Measurements from ENCODE around the gene SEMA4A.

Gene SEMA4A

DNA sequence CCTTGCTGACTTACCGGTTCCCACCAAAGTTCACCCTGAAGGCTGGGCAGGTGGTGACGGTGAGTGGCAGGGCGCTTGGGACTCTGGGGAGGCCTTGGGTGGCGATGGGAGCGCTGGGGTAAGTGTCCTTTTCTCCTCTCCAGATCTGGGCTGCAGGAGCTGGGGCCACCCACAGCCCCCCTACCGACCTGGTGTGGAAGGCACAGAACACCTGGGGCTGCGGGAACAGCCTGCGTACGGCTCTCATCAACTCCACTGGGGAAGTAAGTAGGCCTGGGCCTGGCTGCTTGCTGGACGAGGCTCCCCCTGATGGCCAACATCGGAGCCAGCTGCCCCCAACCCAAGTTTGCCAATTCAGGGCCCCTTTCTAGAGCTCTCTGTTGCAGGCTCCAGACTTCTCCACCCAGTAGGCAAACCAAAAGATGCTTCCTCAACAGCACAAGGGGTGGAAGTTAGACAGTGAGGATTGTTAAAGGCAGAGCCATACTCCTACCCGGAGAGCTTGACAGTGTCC, 16.4 kb upstream of the SEMA4A start:
- DNase-seq: no peak

DNA sequence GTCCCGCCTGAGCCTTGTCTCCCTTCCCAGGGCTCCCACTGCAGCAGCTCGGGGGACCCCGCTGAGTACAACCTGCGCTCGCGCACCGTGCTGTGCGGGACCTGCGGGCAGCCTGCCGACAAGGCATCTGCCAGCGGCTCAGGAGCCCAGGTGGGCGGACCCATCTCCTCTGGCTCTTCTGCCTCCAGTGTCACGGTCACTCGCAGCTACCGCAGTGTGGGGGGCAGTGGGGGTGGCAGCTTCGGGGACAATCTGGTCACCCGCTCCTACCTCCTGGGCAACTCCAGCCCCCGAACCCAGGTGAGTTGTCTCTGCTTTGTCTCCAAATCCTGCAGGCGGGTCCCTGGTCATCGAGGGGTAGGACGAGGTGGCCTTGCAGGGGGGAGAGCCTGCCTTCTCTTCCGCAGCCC, 14.9 kb upstream of the SEMA4A start:
- DNase-seq: no peak

DNA sequence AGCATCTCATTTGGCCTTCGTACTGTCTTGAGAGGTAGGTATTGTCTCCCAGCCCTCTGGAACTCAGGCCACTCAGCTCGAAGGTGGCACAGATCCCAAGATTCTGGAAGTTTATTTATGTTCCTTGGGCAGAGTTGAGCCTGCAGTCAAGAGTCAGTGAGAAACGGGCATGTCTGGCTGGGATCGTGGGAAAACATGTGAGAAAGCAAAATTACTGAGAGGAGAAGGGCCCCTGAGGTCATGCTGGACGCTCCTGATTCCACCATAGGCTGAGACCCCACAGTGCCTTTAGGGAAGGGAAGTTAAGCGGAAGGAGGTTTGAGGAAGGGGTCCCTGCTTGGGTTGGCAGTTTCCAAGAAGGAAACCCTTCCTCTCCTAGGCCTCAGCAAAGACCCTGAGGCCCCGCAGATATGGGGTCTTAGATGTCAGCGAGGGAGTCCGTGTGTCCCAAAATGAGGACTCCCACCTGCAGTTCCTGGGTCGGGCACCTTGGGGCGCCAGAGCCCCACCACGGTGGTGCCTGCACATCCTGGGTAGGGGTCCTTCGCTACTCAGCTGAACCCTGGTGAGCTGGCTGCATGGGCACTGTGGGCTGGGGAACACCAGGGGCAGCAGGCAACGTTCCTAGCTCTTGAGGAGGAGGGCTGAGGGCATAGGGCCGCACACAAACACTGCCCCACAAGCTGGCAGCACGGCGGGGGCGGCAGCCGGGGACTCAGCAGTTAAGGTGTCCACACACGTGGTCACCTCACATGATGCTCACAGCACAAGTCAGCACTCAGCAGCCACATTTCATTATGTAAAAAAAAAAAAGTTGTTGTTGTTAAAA, 12.3 kb upstream of the SEMA4A start:
- no peak for DNase-seq

DNA sequence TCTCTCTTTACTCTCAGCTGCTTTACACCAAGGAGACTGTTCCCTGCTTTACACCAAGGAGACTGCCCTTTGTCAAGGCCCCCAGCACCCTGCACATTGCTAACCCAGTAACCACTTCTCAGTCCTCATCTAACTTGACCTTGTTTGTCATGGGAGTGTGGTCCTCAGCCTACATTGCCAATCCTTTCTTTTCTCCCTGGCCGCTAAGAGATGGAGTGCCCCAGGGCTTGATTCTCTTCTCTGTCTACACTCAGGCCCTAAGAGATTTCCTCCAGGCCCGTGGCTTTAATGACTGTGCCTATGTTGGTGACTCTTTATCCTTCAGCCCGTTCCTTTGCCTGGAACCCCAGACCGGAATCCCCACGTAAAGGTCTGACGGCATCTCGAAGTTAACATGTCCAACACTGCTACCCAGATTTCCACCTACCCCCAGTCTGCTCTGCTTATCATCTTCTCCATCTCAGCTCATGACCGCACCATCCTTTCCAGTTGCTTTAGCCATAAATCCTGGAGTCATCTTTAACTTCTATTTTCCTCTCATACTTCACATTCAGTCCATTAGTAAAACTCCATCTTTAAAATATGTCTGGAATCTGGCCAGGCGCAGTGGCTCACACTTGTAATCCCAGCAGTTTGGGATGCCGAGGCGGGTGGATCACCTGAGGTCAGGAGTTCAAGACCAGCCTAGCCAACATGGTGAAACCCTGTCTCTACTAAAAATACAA, 9.5 kb upstream of the SEMA4A start:
- DNase-seq: no peak

DNA sequence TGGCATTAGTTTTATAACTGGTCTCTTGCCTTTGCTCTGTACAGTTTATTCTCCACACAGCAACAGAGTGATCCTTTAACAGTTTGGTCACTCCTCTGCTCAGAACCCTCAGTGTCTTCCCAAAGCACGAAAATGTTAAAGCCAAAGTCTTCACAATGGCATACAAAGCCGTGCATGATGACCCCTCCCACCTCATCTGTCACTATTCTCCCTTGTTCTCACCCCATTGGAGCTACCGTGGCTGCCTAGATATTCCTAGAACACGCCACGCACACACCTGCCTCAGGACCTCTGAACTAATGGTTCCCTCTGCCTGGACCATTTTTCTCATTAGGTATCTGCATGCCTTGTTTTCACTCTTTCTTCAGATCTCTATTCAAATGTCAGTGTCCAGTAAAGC, 8.6 kb upstream of the SEMA4A start:
- DNase-seq: no peak

DNA sequence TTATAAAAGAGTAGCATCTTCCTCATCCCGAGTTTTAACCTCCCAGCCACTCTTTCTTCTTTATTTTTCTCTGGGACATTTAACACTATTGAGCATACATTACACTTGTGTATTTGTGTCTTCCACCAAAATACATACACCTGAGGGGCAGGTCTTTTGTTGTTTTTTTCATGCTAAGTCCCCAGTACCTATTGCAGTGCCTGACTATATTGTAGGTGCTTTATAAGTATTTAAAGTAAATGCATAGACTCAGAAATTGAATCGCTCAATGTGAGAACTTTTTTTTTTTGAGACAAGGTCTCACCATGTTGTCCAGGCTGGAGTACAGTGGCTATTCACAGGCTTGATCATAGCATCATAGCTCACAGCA, 7.8 kb upstream of the SEMA4A start:
- no peak for DNase-seq

DNA sequence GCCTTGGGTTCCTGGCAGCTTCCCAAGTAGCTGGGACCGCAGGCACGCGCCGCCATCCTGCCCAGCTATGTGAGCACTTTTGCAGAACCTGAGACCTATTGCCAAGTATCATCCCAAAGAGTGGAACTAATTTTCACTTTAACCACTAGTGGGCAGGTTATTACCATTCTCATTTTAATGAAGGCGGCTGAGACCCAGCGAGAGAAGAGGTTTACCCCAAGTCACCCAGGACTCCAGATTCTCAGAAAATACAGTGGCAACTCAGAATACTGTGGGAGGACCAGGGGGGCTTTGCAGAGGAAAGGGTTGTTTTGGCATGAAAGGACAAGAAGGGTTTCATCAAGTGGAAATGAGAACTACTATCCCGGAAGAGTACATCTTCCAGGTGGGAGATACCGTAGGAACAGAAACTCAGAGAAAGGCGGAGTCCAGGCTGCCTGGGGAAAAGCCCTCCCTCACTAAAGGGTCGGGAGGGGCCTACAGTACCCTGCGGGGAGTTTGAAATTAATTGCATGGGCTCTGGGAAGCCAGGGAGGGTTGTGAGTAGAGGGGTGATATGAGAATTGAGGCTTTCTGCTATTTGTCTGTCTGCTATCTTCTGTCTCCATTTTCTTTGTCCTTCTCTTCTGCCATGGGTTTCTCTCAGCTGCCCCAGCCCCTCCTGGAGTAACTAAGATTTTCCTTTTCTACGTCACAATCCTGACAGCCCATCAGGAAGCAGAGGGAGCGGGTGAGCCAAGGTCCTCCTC, 7.2 kb upstream of the SEMA4A start:
- peak; percentile 84 for DNase-seq

DNA sequence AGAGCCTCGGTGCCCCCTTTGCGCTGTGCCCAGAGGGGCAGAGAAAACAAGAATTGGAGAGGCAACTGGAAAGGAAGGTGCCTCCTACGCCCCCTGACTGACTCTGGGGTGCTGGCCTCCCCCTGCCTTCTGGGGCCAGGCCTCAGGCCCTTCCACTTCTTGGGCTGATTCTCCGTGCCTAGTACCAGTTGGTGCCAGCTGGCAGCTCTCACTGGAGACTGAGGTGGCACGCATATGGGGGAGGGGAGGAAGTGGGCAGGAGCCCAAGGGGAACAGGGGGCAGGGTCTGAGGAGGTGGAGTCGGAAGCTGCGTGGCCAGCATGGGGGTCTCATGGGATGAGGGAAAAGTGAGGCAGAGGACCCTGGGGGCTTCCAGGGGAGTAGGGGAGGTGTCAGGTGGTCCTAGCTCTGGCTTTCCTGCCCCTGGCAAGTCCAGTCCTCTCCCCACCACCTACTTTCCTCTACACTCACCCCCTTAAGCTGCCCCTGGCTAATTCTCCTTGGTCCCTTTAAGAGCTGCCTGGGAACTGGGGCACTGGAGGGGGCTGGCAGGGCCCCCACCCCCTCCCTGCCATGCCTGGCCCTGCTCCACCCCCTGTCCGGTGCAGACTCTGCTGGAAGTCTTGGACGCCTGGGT, 6.5 kb upstream of the SEMA4A start:
- no peak for DNase-seq

DNA sequence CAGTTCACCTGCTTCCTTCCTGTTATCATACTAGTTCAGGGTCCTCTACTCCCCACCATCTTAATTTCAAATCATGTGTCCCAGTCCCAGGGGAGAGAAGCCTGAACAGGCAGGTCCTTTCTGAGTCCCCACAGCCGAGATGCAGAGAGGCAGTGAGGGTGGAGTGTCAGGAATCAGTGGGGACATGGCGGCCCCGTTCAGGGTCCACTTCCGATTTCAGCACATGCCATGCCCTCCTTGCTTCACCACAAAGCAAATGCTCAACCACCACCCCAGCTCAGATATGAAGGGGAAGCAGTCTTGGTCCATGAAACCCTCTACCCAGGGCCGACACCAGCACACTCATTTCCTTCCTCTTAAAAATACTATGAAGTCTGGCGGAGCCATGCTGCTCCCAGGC, 5.2 kb upstream of the SEMA4A start:
- peak; percentile 85 for DNase-seq

DNA sequence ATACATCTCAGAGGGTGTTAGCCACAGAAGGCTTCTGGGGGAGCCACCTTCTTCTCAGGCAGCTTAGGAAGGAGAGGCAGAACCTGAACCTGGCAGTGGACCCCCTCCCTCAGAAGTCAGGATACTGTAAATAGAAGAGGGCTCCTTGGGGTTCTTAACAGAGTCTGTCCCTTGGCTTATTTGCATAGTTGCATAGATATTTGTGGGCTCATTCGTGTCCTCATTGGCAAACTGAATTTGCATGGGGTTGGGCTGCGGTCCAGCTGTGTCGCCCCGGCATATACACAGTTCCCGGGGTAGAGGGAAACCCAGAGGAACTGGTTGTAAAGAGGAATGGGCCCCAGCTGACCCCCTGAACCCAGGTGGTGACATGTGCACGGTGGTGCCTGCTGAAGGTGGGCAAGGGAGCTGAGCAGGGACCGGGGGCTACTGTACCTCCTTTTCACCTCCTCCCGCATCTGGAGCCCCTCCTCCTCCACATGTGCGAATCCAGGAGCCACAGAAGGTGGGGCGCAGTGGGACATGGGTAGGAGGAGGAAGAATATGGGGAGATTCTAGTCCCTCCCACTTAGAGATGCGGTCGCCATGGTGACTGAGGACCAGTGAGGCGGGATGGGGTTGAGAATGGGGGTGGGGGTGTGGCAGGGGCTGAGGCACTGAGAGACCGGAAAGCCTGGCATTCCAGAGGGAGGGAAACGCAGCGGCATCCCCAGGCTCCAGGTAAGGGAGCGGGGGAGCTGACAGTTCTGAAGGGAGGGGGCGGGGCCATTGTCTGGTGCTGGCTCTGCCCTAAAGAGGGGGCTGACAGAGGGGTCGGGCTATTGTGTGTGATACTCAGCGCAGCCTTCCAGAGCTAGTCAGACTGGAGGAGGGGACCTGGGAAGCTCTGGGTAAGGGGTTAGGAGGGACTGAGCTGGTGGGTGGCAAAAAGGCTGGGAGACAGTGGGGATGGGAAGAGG, 3.7 kb upstream of the SEMA4A start:
- DNase-seq: no peak

DNA sequence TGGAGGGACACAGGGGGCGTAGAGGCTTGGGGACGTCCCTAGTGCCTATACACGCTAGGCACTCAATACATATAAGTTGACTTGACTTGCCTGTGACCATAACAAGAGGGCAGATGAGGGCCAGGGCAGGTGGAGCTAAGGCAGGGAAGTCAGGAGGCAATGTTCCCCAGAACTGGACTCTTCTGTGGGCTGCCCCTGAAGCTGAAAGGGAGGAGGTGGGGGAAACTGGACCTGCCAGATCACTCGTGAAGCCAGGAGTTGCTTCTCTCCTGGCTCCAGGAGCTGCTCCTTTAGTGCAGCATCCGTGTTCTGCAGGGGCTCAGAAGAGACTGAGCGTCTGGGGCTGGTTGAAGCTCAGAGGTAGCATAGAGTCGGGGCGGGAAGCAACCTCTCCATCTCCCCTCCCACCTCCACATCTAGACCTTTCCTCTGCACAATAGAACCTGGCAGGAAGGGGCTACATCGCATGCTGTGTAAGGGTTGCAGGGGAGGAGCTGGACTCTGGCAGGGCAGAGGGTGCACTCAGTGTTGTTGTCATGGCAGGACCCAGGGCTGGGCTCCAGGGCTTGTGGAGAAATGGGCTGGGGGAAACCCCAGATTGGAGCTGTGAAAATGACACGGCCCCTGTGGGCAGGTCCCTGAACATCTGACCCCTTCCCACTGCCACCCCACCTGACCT, 2.9 kb upstream of the SEMA4A start:
- no peak for DNase-seq

DNA sequence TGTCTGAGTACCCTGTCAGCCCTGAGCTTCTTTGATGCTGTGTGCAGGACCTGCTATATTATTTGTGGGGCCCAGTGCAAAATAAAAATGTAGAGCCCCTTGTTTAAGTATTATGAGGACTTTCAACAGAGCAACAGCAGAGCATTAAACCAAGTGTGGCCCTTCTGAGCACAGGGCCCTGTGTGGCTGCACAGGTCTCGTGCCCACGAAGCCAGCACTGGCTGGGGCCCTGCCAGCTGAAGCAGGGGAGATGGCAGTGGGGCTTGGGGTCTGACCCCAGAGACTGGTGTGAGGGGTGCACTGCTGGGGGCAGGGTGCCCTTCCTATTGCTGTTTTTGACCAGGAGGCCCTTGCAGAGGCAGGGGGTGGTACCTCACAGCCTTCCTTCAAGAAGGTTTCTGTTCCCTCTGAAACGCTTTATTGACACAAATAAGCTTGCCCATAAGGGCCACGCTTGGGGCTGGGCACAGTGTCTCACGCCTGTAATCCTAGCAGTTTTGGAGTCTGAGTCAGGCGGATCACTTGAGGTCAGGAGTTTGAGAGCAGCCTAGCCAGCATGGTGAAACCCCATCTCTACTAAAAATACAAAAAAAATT, 2.2 kb upstream of the SEMA4A start:
- peak; percentile 97 for DNase-seq

DNA sequence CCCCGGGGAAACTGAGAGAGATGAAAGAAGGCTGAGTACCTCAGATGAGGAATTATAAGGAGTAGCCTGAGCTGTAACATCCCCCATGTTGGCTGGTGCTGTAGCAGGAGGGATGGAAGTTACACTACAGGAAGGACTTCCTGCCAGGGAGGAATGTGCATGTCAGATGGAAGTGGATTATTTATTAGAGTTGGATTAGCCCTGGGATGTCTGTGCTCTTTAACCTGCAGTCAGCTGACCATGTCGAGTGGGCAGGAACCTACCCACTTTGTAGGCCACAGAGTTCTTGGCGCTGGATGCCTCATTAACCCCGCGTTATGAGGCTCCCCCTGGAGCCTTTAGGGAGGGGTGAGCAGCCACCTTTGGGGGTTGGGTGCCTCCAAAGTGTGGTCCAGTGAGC, 757 bp upstream of the SEMA4A start:
- DNase-seq: no peak

DNA sequence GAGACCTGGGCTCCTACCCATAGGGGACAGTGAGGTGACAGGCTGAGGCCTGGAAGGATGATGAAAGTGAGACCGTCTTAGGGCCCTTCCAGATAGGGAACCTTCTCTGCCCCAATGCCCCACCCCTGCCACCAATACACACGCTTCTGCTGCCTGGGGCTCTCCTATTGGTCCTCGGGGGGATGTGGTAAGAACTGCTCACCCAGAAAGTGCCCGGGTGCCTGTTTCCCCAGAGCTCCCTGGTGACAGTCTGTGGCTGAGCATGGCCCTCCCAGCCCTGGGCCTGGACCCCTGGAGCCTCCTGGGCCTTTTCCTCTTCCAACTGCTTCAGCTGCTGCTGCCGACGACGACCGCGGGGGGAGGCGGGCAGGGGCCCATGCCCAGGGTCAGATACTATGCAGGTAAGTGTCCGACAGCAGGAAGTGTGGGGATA, 948 bp downstream of the SEMA4A start:
- peak; percentile 96 for DNase-seq

DNA sequence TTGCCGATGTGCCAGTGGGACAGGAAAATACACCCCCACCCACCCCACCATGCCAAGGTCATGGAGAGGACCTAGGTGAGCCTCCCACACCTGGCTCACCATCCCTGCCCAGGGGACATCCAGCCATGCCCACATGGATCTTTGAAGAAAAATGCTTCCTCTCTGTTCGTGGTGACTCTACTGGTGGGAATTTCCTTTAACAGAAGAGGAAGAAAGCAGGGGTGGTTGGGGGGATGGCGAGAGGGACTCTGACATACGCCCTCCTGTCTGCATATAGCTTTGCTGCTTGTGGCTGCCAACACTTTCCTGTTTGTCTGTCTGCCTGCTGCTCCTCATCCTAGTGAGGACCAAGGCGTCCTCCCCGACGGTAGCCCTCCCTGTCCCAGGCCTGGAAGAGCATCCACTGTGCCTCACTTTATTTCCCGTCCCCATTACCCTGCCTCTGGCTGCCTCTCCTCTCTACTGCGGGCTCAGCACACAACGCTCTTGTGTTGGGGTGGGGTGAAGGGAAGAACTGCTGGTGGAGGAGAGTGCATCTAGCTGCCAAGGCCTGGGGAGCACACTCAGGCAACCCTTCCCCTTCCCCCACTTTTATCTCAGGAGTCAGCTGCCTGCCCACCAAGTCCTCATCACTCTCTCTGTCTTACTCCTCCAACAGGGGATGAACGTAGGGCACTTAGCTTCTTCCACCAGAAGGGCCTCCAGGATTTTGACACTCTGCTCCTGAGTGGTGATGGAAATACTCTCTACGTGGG, 2.5 kb downstream of the SEMA4A start:
- DNase-seq: no peak

DNA sequence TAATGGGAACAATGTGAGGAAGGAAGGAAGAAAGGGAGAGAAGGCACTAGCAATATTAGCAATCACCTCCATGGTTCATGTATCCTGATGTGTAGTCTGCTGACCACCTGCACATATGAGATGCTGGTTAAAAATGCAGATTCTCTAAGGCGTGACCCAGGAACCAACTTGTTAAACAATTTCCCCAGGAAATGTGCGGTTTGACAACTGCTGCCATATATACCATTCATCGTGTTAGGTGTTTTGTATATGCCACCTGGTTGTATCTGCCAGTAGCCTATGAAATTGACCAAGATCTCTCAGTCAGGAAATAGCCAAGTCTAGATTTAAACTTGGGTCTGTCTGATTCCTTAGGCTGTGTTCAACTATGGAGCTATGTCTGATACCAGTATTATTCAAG, 4.1 kb downstream of the SEMA4A start:
- no peak for DNase-seq

DNA sequence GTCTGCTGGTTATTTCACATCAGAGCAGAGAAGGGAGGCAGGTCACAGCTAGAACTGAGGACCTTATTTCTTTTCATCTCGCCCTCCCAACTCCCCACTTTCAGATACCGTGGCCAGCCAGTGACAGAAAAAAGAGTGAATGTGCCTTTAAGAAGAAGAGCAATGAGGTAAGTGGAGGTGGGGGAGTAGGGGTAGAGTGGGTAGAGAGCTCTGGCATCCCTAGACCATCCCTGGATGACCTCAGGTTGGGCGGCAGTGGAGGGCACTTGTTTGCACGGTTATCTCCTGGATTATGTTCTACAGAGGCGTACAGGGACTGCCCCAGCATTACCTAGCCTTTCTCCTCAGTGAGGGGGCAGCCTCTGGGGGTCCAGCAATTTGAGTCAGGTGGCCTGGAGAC, 4.6 kb downstream of the SEMA4A start:
- DNase-seq: no peak

DNA sequence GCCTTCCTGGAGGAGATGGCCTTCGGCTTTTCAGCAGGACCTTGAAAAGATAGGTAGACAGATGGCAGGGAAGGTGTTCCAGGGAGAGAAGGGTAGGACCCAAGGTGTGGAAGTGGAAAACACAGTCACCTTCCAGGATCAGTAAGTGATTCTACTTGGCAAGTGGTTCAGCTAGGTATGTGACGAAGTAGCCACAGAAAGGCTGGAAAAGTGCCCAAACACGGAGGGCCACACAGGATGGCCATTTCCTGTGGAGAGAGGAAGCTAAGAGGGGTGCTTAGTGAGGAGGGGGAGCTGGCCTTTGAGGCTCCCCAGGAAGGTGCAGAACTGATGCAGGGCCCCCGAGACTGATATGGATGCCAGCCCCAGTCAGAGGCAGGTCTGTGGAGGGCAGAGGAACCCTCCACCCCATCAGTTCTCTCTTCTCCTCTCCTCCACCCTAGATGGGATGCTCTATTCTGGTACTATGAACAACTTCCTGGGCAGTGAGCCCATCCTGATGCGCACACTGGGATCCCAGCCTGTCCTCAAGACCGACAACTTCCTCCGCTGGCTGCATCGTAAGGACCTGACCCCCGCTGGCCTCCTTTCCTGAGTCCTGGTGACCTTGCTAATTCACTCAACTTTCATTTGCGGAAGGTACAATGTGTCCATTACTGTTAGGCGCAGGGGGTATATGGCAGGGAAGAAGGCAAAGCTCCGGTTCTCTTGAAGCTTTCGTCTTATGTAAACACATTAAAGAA, 6.8 kb downstream of the SEMA4A start:
- no peak for DNase-seq

DNA sequence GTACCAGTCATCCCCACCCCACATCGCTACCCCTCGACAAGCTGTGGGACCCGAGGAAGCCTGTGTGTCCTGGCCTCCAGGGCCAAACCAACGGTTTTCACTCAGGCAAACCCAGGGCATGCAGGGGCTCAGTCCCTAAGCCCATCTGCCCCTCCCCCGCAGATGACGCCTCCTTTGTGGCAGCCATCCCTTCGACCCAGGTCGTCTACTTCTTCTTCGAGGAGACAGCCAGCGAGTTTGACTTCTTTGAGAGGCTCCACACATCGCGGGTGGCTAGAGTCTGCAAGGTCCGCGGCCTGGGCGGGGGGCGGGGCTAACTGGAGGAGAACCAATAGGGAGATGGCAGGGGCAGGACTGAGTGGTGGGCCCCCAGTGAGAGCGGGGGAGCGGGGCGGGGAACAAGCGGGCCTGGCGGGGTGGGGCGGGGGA, 7.4 kb downstream of the SEMA4A start:
- DNase-seq: no peak
